Anterior cingulate cortex (tissue), 58 donors: ENCODE measurements around the gene LNPEP.

Experiments
- DNase-seq, 58 donors: peaks; one replicate each; lab custom pipeline; 2025; lab: John Stamatoyannopoulos, UW

The LNPEP gene

GRCh38 chr5:96957254-96958049 is 21.6 kb downstream of the LNPEP start:
- no peak for DNase-seq

GRCh38 chr5:96958977-96959376 is 23.1 kb downstream of the LNPEP start:
- DNase-seq = no peak

- no peak for DNase-seq
These were observed 25.2 kb downstream of the LNPEP start for GRCh38 chr5:96961053-96961452.

GRCh38 chr5:96962540-96962991 is 26.7 kb downstream of the LNPEP start:
- no peak for DNase-seq

- DNase-seq = peak in 6 of 58 donors; percentile 3 to 41 (median 6)
These were observed 27.4 kb downstream of the LNPEP start for GRCh38 chr5:96963267-96963666.

GRCh38 chr5:96966801-96967200 is 30.9 kb downstream of the LNPEP start:
- DNase-seq = no peak

- DNase-seq = no peak
These were observed 31.5 kb downstream of the LNPEP start for GRCh38 chr5:96967400-96967799.

GRCh38 chr5:96968074-96968473 is 32.2 kb downstream of the LNPEP start:
- DNase-seq = no peak

- peak in 1 of 58 donors; percentile 23 for DNase-seq
These were observed 32.7 kb downstream of the LNPEP start for GRCh38 chr5:96968614-96969013.

GRCh38 chr5:96969366-96969765 is 33.5 kb downstream of the LNPEP start:
- DNase-seq = no peak

- DNase-seq = no peak
These were observed 36.9 kb downstream of the LNPEP start for GRCh38 chr5:96972599-96973334.

- no peak for DNase-seq
These were observed 37.9 kb downstream of the LNPEP start for GRCh38 chr5:96973532-96974401.

- DNase-seq = no peak
These were observed 39.8 kb downstream of the LNPEP start for GRCh38 chr5:96975656-96976055.

- no peak for DNase-seq
These were observed 41.3 kb downstream of the LNPEP start for GRCh38 chr5:96977228-96977627.

- DNase-seq = no peak
These were observed 43.1 kb downstream of the LNPEP start for GRCh38 chr5:96978812-96979449.

GRCh38 chr5:96984506-96985192 is 48.8 kb downstream of the LNPEP start:
- DNase-seq = no peak

- no peak for DNase-seq
These were observed 50.6 kb downstream of the LNPEP start for GRCh38 chr5:96986450-96986849.

GRCh38 chr5:96990102-96990501 is 54.2 kb downstream of the LNPEP start:
- no peak for DNase-seq

GRCh38 chr5:96991708-96992107 is 55.8 kb downstream of the LNPEP start:
- DNase-seq = no peak

GRCh38 chr5:96993760-96994159 is 57.9 kb downstream of the LNPEP start:
- DNase-seq = no peak
